Immature natural killer cell (primary cell): Measurements from ENCODE around the gene KIF7. TPM values are rescaled to one million over a fixed set of nuclear protein-coding genes. Genes with fewer than 3 reads are reported as not detected.

Experiments
- DNase-seq, 3 donors: peaks; one replicate each; pipeline ENCODE4 v3.0.0; 2022; ENCODE audit warnings: mixed read lengths in 1 of 3
- H3K27ac Mint-ChIP-seq, 6 donors: one replicate each; pipeline ENCODE4 v1.8.0; 2020; ENCODE audit warnings: mixed read lengths in 6 of 6, mild to moderate bottlenecking in 5 of 6, inconsistent platforms in 4 of 6, moderate library complexity in 3 of 6
- H3K27me3 Mint-ChIP-seq, 3 donors: one replicate each; pipeline ENCODE4 v1.8.0; 2020 to 2021; ENCODE audit warnings: low read depth in 3 of 3, mild to moderate bottlenecking in 3 of 3, mixed read lengths in 3 of 3, moderate library complexity in 3 of 3, inconsistent platforms in 1 of 3
- H3K36me3 Mint-ChIP-seq, 3 donors: one replicate each; pipeline ENCODE4 v1.8.0; 2020; ENCODE audit warnings: mixed read lengths in 3 of 3, inconsistent platforms in 2 of 3, mild to moderate bottlenecking in 2 of 3
- H3K4me1 Mint-ChIP-seq, 2 donors: one replicate each; pipeline ENCODE4 v1.8.0; 2020; ENCODE audit warnings: inconsistent platforms in 2 of 2, mild to moderate bottlenecking in 2 of 2, mixed read lengths in 2 of 2, moderate library complexity in 1 of 2
- H3K4me3 Mint-ChIP-seq, 5 donors: one replicate each; pipeline ENCODE4 v1.8.0; 2020; ENCODE audit warnings: mild to moderate bottlenecking in 5 of 5, mixed read lengths in 5 of 5, inconsistent platforms in 3 of 5, moderate library complexity in 3 of 5
- H3K9me3 Mint-ChIP-seq, 6 donors: one replicate each; pipeline ENCODE4 v1.8.0; 2020; ENCODE audit warnings: mild to moderate bottlenecking in 6 of 6, mixed read lengths in 6 of 6, inconsistent platforms in 4 of 6, moderate library complexity in 3 of 6
- polyA plus RNA-seq, 3 donors: library from polyadenylated mRNA; unstranded; fragments of 300-500 nt; fragmentation: Illumina TruSeq; gene quantifications; one replicate each; pipeline ENCODE4 v1.2.3, GENCODE V29; 2021

The KIF7 gene
- polyA plus RNA-seq, 3 donors from 2014 or later, result 0.16 TPM; not detected in 2

- Mint-ChIP-seq H3K4me3 (no peak overlapping the region), H3K4me1 (peaks cover under 1 to 3% of the 10 kb centered on the region in 2 donors), H3K36me3 (no peaks in the 10 kb centered on the region), H3K27me3 (peaks cover 0 to 2% (median 0%) of the 10 kb centered on the region in 3 donors), H3K9me3 (no peaks in the 10 kb centered on the region), H3K27ac (no peak overlapping the region)
- DNase-seq, result no peak
Observed at GRCh38 chr15:89649013-89649625, 6.1 kb downstream of the KIF7 start.

- no peaks in the 10 kb centered on the region for H3K36me3 Mint-ChIP-seq
- H3K27me3 Mint-ChIP-seq, result peaks cover 0 to 2% (median 0%) of the 10 kb centered on the region in 3 donors
Observed at GRCh38 chr15:89648106-89649012, 6.9 kb downstream of the KIF7 start.

GRCh38 chr15:89647191-89647851 is 7.9 kb downstream of the KIF7 start:
- H3K4me1 Mint-ChIP-seq, result peaks cover 0 to 3% of the 10 kb centered on the region in 2 donors
- H3K27ac Mint-ChIP-seq, result no peak overlapping the region

More at GRCh38 chr15:89648106-89649012, 6.9 kb downstream of the KIF7 start:
- no peak overlapping the region for H3K27ac Mint-ChIP-seq
- no peaks in the 10 kb centered on the region for H3K9me3 Mint-ChIP-seq
- no peak overlapping the region for H3K4me3 Mint-ChIP-seq
- no peak for DNase-seq
- H3K4me1 Mint-ChIP-seq, result peaks cover 0 to 3% of the 10 kb centered on the region in 2 donors

GRCh38 chr15:89646416-89647141 is 8.7 kb downstream of the KIF7 start:
- no peak for DNase-seq
- Mint-ChIP-seq H3K4me3 (no peak overlapping the region), H3K27me3 (peaks cover 0 to 2% (median 0%) of the 10 kb centered on the region in 3 donors), H3K9me3 (no peaks in the 10 kb centered on the region), H3K27ac (no peak overlapping the region), H3K4me1 (peaks cover 0 to 3% of the 10 kb centered on the region in 2 donors), H3K36me3 (no peaks in the 10 kb centered on the region)

More at GRCh38 chr15:89647191-89647851, 7.9 kb downstream of the KIF7 start:
- peaks cover 0 to 2% (median 0%) of the 10 kb centered on the region in 3 donors for H3K27me3 Mint-ChIP-seq
- peak; percentile 44 to 53 (median 50) for DNase-seq
- no peak overlapping the region for H3K4me3 Mint-ChIP-seq
- H3K36me3 Mint-ChIP-seq, result no peaks in the 10 kb centered on the region
- no peaks in the 10 kb centered on the region for H3K9me3 Mint-ChIP-seq

- H3K36me3 Mint-ChIP-seq, result no peaks in the 10 kb centered on the region
- H3K27ac Mint-ChIP-seq, result no peak overlapping the region
- no peak overlapping the region for H3K4me3 Mint-ChIP-seq
- H3K4me1 Mint-ChIP-seq, result peaks cover 6 to 7% of the 10 kb centered on the region in 2 donors
- peaks cover 0 to 2% (median 0%) of the 10 kb centered on the region in 3 donors for H3K27me3 Mint-ChIP-seq
- no peaks in the 10 kb centered on the region for H3K9me3 Mint-ChIP-seq
- DNase-seq, result no peak
Observed at GRCh38 chr15:89645680-89646079, 9.6 kb downstream of the KIF7 start.

- no peak overlapping the region for H3K4me3 Mint-ChIP-seq
Observed at GRCh38 chr15:89642106-89642505, 13.2 kb downstream of the KIF7 start.

GRCh38 chr15:89641053-89641452 is 14.2 kb downstream of the KIF7 start:
- H3K27me3 Mint-ChIP-seq, result peaks cover 0 to 2% (median 0%) of the 10 kb centered on the region in 3 donors
- peaks cover 0 to 4% (median 0%) of the 10 kb centered on the region in 3 donors for H3K36me3 Mint-ChIP-seq
- DNase-seq, result no peak
- H3K4me3 Mint-ChIP-seq, result no peak overlapping the region
- H3K27ac Mint-ChIP-seq, result peak overlapping the region in 1 of 6 donors; percentile 63
- peaks cover 3 to 7% of the 10 kb centered on the region in 2 donors for H3K4me1 Mint-ChIP-seq
- no peaks in the 10 kb centered on the region for H3K9me3 Mint-ChIP-seq

More at GRCh38 chr15:89642106-89642505, 13.2 kb downstream of the KIF7 start:
- Mint-ChIP-seq H3K9me3 (no peaks in the 10 kb centered on the region), H3K4me1 (peaks cover 4 to 7% of the 10 kb centered on the region in 2 donors), H3K27ac (no peak overlapping the region), H3K36me3 (peaks cover 0 to 4% (median 0%) of the 10 kb centered on the region in 3 donors), H3K27me3 (peaks cover 0 to 2% (median under 1%) of the 10 kb centered on the region in 3 donors)
- no peak for DNase-seq

GRCh38 chr15:89640245-89640644 is 15.0 kb downstream of the KIF7 start:
- Mint-ChIP-seq H3K4me1 (peaks cover 3 to 7% of the 10 kb centered on the region in 2 donors), H3K27me3 (peaks cover 0 to 2% (median under 1%) of the 10 kb centered on the region in 3 donors), H3K36me3 (peaks cover 0 to 6% (median 0%) of the 10 kb centered on the region in 3 donors), H3K9me3 (peaks cover 0 to 2% (median 0%) of the 10 kb centered on the region in 6 donors), H3K27ac (no peak overlapping the region), H3K4me3 (no peak overlapping the region)
- no peak for DNase-seq

GRCh38 chr15:89633585-89633984 is 21.7 kb downstream of the KIF7 start:
- no peak for DNase-seq
- H3K27me3 Mint-ChIP-seq, result peaks cover 2 to 7% (median 3%) of the 10 kb centered on the region in 3 donors
- H3K36me3 Mint-ChIP-seq, result peaks cover 0 to 6% (median 4%) of the 10 kb centered on the region in 3 donors
- H3K27ac Mint-ChIP-seq, result no peak overlapping the region
- H3K4me3 Mint-ChIP-seq, result no peak overlapping the region
- H3K9me3 Mint-ChIP-seq, result peaks cover 0 to 4% (median 0%) of the 10 kb centered on the region in 6 donors
- H3K4me1 Mint-ChIP-seq, result no peaks in the 10 kb centered on the region

- Mint-ChIP-seq H3K4me3 (no peak overlapping the region), H3K27ac (no peak overlapping the region)
Observed at GRCh38 chr15:89632563-89633430, 22.5 kb downstream of the KIF7 start.

GRCh38 chr15:89631902-89632264 is 23.4 kb downstream of the KIF7 start:
- Mint-ChIP-seq H3K36me3 (peaks cover 0 to 9% (median 4%) of the 10 kb centered on the region in 3 donors), H3K4me1 (no peaks in the 10 kb centered on the region), H3K9me3 (peaks cover 0 to 4% (median 0%) of the 10 kb centered on the region in 6 donors), H3K27ac (no peak overlapping the region), H3K4me3 (no peak overlapping the region), H3K27me3 (peaks cover 2 to 5% (median 3%) of the 10 kb centered on the region in 3 donors)
- no peak for DNase-seq

More at GRCh38 chr15:89632563-89633430, 22.5 kb downstream of the KIF7 start:
- Mint-ChIP-seq H3K4me1 (no peaks in the 10 kb centered on the region), H3K36me3 (peaks cover 0 to 8% (median 4%) of the 10 kb centered on the region in 3 donors), H3K9me3 (peaks cover 0 to 4% (median 0%) of the 10 kb centered on the region in 6 donors), H3K27me3 (peaks cover 2 to 7% (median 3%) of the 10 kb centered on the region in 3 donors)
- DNase-seq, result no peak
